SU-DHL-6 (cell line): ENCODE data around the gene TMEM131.

Source experiments
- EZH2phosphoT487 ChIP-seq: fragments of 200-600 bp; sonication (generic), shearing (Covaris generic); conservative IDR thresholded peaks from 2 replicates; pipeline ENCODE4 v1.6.1; 2018; ENCODE audit warnings: mild to moderate bottlenecking, antibody characterized with exemption, low read length, moderate library complexity, mixed read lengths
- TF ChIP-seq, protein P1 (sequence below): fragments of 200-600 bp; sonication (generic); IDR thresholded peaks from one replicate; pipeline ENCODE4 v1.5.1; 2017; ENCODE audit warnings: antibody characterized with exemption, mild to moderate bottlenecking, low read length, moderate library complexity; ENCODE audit not compliant: insufficient read depth, poor library complexity, severe bottlenecking

GRCh38 chr2:98029718-98030222, 34.0 kb upstream of the TMEM131 start:
- TF ChIP-seq, protein P1, sequence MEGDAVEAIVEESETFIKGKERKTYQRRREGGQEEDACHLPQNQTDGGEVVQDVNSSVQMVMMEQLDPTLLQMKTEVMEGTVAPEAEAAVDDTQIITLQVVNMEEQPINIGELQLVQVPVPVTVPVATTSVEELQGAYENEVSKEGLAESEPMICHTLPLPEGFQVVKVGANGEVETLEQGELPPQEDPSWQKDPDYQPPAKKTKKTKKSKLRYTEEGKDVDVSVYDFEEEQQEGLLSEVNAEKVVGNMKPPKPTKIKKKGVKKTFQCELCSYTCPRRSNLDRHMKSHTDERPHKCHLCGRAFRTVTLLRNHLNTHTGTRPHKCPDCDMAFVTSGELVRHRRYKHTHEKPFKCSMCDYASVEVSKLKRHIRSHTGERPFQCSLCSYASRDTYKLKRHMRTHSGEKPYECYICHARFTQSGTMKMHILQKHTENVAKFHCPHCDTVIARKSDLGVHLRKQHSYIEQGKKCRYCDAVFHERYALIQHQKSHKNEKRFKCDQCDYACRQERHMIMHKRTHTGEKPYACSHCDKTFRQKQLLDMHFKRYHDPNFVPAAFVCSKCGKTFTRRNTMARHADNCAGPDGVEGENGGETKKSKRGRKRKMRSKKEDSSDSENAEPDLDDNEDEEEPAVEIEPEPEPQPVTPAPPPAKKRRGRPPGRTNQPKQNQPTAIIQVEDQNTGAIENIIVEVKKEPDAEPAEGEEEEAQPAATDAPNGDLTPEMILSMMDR, result no peak
- no peak for TF ChIP-seq EZH2phosphoT487
